ENCODE measurements around the gene HNF4A. TPM values are rescaled to one million over a fixed set of nuclear protein-coding genes. Genes with fewer than 3 reads are reported as not detected.

HNF4A gene
- total RNA-seq, 4 donors from 2014 or later, result under 0.01 to 0.26 TPM; not detected in 2

DNA sequence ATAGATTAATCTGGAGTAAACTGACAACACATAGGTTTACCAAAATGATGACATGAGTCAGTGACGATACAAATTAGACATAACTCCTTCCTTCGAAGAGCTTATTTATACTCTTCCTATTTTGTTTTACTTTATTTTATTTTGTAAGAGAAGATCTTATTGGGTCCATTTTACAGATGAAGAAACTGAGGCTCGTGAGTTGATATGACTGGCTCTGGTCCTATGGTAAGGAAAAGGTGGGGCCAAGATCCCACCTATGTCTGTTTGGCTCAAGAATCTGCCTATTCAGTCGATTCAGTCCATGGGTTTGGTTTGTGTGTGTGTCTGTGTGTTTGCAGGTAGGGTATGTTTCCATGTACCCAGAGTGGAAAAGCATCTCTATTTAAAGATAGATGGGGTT lies 27.1 kb upstream of the HNF4A start:
- H3K4me1 ChIP-seq, result no peaks in the 10 kb centered on the region
- DNase-seq, result no peak
- H3K36me3 ChIP-seq, result no peaks in the 10 kb centered on the region
- TF ChIP-seq, protein P1, sequence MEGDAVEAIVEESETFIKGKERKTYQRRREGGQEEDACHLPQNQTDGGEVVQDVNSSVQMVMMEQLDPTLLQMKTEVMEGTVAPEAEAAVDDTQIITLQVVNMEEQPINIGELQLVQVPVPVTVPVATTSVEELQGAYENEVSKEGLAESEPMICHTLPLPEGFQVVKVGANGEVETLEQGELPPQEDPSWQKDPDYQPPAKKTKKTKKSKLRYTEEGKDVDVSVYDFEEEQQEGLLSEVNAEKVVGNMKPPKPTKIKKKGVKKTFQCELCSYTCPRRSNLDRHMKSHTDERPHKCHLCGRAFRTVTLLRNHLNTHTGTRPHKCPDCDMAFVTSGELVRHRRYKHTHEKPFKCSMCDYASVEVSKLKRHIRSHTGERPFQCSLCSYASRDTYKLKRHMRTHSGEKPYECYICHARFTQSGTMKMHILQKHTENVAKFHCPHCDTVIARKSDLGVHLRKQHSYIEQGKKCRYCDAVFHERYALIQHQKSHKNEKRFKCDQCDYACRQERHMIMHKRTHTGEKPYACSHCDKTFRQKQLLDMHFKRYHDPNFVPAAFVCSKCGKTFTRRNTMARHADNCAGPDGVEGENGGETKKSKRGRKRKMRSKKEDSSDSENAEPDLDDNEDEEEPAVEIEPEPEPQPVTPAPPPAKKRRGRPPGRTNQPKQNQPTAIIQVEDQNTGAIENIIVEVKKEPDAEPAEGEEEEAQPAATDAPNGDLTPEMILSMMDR (IDR thresholded peaks at IDR 0.05), result no peak
- TF ChIP-seq POLR2A (IDR thresholded peaks at IDR 0.05), result no peak
- H3K27ac ChIP-seq, result no peak overlapping the region
- no peak overlapping the region for H3K4me3 ChIP-seq
- no peaks in the 10 kb centered on the region for H3K27me3 ChIP-seq
- intact Hi-C loops (cut with DNase I; ENCODE audit: low total_unique reads), result loop anchor here (10.0 kb wide), 1 partner anchor 246 kb away; no protein-coding TSS in a partner anchor
- H3K9me3 ChIP-seq, result no peaks in the 10 kb centered on the region

DNA sequence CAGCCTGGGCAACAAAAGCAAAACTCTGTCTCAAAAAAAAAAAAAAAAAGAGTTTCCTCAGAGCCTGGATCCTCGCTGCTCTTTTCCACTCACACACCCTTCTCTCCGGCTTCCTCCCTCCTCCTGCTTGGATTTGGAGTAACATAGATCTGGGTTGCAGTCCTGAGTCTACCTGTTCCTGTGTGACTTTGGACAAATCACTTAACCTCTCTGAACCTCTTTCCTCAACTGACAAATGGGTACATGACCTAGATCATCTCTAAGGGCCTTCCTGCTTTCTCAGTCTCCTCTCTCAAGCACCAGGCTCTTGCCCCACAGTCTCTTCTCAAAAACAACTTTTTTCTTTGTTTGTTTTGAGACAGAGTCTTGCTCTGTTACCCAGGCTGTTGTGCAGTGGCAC lies 24.3 kb upstream of the HNF4A start:
- intact Hi-C loops (cut with DNase I; ENCODE audit: low total_unique reads), result no loop called here
- no peak overlapping the region for H3K4me3 ChIP-seq
- H3K27me3 ChIP-seq, result no peaks in the 10 kb centered on the region
- TF ChIP-seq, protein P1 (IDR thresholded peaks at IDR 0.05), result no peak
- no peak for TF ChIP-seq POLR2A (IDR thresholded peaks at IDR 0.05)
- no peak for DNase-seq
- H3K9me3 ChIP-seq, result no peaks in the 10 kb centered on the region
- no peak overlapping the region for H3K27ac ChIP-seq
- no peaks in the 10 kb centered on the region for H3K4me1 ChIP-seq
- H3K36me3 ChIP-seq, result no peaks in the 10 kb centered on the region

DNA sequence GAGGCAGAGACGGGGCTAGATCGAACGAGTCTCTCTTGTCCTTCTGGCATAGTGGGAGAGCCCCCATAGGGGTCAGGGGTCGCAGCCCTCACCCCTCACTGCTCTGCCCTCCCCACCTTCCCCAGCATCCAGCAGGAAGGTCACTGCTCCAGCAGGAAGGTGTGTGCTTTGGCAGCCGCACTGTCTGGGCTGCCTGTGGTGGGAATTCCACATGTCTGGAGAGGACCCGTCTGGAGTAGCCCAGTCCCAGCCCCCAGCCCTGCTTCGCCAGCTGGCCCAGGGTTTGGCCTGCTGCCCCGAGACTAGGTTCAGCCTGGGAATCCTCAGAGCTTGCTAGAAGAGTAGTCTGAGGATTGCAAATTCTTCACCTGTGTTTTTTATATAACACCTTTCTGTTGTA lies 21.2 kb upstream of the HNF4A start:
- intact Hi-C loops (cut with DNase I; ENCODE audit: low total_unique reads), result no loop called here
- H3K27me3 ChIP-seq, result no peaks in the 10 kb centered on the region

DNA sequence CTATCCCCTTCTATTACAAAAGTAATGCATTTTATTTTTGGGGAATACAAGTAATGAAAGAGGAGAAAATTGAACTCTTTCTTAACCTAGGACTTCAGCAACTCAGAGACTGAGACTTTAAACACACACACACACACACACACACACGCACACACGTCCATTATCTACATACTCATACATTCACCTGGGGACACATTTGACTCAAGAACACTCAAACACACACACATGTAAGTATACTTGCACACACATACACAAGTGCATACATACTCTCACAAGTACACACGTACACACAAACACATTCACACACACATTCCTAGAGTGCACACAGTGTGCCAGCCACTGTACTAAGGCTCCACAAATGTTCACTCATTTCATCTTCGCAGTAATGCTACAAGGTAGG lies 20.8 kb upstream of the HNF4A start:
- Histone ChIP-seq H3K27me3 (no peaks in the 10 kb centered on the region), H3K36me3 (no peaks in the 10 kb centered on the region), H3K4me3 (no peak overlapping the region), H3K27ac (no peak overlapping the region), H3K9me3 (no peaks in the 10 kb centered on the region), H3K4me1 (no peaks in the 10 kb centered on the region)
- intact Hi-C loops (cut with DNase I; ENCODE audit: low total_unique reads), result no loop called here
- DNase-seq, result no peak
- no peak for TF ChIP-seq POLR2A (IDR thresholded peaks at IDR 0.05)
- TF ChIP-seq, protein P1 (IDR thresholded peaks at IDR 0.05), result no peak

More for the DNA sequence above, 21.2 kb upstream of the HNF4A start:
- TF ChIP-seq, protein P1 (IDR thresholded peaks at IDR 0.05), result no peak
- TF ChIP-seq POLR2A (IDR thresholded peaks at IDR 0.05), result no peak
- Histone ChIP-seq H3K36me3 (no peaks in the 10 kb centered on the region), H3K9me3 (no peaks in the 10 kb centered on the region), H3K27ac (no peak overlapping the region), H3K4me3 (no peak overlapping the region), H3K4me1 (no peaks in the 10 kb centered on the region)
- DNase-seq, result no peak

DNA sequence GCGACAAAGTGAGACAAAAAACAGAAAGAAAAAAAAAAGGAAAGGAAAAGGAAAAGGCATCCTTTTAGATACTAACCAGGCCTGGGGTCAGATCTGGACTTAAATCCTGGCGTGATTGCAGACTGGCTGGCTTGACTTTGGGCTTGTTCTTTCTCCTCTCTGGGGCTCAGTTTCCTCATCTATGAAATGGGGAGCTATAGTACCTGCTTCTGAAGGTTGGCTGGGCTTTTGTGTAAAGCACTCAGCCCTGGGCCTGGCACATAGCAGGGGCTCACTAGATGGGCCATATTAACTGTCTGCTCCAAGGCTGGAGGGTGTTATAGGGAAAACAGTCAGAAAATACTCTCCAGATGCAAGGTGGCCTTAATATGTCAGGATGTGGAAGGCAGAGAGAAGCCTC lies 19.8 kb upstream of the HNF4A start:
- H3K4me3 ChIP-seq, result no peak overlapping the region
- H3K27me3 ChIP-seq, result no peaks in the 10 kb centered on the region
- TF ChIP-seq, protein P1 (IDR thresholded peaks at IDR 0.05), result no peak
- TF ChIP-seq POLR2A (IDR thresholded peaks at IDR 0.05), result no peak
- no peaks in the 10 kb centered on the region for H3K36me3 ChIP-seq
- H3K9me3 ChIP-seq, result no peaks in the 10 kb centered on the region
- no peak overlapping the region for H3K27ac ChIP-seq
- DNase-seq, result no peak
- intact Hi-C loops (cut with DNase I; ENCODE audit: low total_unique reads), result no loop called here
- H3K4me1 ChIP-seq, result no peaks in the 10 kb centered on the region

Measured in uterus (tissue), 4 donors.